ENCODE data around the gene ZNF397.

Gene ZNF397

DNA sequence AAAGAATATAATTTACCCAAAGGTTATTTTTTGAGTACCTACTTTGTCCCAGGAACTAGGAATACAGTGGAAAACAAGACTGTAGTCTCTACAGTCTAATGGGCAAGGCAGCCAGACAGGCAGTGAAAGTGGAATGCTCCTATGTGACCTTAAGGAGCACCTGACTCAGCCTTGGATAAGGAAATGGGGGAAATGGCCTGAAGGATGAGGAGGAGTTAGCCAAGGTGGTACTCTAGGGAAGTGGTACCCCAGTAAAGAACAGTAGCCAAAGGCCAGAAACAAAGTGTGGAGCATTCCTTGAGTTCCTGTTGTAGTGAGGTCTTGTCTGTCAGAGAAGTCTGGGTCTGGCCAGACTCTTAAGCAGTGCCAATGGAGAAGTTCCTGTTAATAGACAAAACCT, 6.0 kb downstream of the ZNF397 start:
- no peak for DNase-seq

DNA sequence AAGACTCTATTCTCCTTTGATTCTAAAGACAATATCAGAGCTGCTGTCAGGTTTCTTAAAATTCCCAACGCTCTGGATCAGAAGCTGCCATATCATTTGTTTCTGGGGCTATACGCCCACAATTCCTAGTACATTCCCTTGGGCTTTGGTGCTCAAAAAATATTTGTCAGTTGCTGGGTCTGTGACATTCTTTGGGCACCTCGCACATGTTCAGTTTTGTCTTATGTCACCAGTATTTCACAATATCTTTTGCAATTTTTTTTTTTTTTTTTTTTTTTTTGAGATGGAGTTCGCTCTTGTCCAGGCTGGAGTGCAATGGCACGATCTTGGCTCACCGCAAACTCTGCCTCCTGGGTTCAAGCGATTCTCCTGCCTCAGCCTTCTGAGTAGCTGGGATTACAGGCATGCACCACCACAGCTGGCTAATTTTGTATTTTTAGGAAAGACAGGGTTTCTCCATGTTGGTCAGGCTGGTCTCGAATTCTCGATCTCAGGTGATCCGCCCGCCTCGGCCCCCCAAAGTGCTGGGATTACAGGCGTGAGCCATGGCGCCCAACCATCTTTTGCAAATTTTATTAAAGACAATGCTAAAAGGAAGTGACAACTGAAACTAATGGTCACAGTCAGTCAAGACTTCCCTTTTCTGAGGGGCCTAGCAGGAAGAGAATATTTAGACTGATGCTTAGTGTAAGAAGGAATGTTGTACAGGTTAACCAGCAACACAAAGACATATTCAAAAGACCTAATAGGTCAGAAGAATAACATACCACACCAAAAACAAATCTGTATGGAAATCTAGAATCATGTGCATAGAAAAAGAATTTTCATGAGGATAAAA, 6.8 kb downstream of the ZNF397 start:
- DNase-seq = no peak

DNA sequence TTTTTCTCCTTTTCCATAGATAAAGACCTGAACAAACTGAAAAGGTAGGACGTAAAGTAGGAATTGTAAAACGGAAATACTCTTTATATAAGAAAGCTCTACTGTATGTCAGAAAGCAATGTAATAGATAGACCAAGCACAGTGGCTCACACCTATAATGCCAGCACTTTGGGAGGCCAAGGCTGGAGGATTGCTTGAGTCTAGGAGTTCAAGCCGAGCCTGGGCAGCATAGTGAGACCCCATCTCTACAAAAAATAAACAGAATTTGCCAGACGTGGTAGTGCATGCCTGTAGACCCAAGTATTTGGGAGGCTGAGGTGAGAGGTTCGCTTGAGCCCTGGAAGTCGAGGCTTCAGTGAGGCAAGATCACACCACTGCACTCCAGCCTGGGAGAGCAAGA, 7.6 kb downstream of the ZNF397 start:
- DNase-seq = no peak

DNA sequence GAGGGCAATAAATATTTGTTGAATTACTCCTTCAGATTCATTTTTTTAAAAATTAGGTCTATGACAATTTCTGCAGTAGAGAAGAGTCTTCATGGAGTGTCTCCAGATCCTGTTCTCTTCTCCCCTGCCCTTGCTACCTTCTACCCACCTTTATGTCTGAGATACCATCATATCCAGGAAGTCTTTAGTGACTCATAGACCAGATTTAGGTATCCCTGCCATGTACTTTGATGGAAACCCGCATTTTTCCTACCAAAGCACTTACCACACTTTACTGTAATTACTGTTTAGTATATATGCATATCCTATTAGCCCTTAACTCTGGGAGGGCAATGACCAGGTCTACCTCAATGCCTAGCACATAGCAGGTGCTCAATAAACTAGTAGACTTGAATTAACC, 11.6 kb downstream of the ZNF397 start:
- DNase-seq = no peak

DNA sequence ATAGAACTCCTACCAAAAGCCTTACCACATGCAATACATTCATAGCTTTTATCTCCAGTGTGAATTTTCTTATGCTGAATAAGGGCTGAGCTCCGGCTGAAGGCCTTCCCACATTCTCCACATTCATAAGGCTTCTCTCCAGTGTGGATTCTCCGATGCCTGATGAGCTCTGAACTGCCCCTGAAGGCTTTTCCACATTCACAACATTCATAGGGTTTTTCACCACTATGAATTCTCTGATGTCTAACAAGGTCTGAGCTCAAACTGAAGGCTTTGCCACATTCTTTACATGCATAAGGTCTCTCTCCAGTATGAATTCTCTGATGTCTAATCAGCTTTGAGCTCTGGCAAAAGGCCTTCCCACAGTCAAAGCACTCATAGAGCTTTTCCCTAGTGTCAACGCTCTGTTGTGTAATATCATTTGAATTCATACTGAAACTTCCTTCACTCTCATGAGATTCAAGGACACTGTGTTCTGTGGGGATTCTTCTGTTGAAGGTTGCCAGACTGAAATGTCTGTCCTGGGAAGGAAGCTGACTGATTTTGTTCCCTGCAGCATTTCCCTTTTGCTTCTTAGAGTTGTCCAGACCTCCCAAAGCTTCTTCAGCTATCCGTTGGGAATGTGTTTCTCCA, 12.9 kb downstream of the ZNF397 start:
- no peak for DNase-seq

DNA sequence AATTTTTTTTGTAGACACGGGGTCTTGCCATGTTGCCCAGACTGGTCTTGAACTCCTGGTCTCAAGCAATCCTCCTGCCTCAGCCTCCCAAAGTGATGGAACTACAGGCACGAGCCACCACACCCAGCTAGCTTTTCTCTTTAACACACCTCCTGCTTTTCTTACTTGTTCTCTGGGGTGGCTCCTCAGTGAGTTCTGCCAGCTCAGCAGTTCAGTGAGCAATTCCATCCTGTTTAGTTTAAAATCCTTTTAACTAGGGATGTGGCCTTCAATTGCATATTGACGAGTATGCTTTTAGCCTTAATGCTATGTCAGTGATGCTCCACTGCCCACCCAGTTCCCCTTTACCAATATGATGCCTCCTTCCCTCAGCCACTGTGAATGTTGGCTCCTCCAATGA, 16.1 kb downstream of the ZNF397 start:
- no peak for DNase-seq

DNA sequence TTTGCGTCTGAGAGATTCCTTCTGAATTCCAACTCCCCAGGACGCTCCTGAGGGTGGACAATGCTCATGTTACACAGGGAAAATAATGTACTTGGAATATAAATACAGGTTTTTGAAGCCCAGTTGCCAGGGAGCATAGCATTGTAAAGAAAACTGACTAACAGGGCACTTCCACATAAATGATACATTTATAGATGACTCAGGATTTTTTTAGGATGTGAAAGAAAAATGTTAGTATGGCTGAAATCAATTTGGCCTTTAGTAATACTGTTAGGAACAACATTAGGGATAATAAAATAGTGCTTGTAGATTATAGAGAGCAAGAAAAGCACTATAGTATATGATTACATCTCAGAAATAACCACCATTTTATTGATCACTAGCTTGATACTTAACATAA, 23.6 kb downstream of the ZNF397 start:
- no peak for DNase-seq

DNA sequence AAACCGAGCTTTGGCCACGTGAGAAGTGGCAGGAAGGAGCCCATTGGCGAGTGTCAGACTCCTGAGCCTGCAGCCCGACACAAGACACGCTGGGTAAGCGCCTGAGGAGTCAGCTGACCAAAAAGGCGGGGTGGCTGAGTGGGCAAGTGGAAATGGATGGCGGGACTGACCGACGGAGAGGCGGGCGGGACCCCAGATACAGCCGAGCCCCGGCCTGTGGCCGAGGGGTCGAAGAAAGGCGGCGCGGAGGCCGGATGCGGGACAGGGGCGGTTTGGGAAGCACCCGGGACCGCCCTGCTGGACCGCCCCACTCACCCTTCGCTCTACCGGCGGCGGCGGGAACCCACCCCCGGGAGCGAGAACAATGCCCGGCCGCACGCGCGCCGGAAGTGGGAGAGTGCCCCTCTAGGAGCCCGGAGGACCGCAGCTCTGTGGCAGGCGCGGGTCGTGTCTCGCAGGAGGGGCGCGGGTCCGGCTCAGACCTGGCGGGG, 26.4 kb downstream of the ZNF397 start:
- peak; percentile 77 for DNase-seq

DNA sequence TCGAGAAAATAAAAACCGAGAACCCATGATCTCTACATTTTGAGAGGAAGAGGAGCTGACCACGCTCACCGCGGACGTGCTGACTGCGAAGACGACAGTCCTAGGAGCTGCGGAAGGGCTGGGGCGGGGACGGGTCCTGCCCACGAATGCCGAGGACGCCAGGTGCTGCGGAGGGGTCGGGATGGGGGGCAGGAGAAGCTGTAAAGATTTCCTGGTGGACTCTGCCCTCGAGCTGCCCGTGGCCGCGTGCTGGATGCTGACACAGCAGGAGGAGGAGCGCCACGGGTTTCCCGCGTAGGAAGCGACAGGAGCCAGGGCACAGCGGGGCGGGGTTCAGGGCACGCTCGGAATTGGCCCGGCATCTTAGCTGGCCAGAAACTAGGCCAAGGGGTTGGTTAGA, 27.0 kb downstream of the ZNF397 start:
- DNase-seq = no peak

DNA sequence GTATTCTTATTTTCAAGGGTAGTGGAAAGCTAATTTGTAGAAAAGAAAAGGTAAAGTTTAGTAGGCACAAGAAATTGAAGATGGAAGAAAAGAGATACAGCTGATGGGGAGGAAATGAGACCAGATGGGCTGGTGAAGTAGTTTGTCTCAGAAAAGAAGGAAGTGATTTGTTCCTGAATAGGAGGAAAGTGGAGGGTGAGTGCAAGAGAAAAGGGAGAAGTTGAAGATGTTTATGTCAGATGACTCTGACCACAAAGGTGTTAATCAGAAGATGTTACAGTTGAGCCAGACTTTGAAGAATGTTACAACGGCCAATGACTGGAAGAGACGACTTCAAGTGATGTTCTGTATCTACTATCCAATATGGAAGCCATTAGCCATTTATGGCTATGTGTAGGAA, 28.0 kb downstream of the ZNF397 start:
- no peak for DNase-seq

DNA sequence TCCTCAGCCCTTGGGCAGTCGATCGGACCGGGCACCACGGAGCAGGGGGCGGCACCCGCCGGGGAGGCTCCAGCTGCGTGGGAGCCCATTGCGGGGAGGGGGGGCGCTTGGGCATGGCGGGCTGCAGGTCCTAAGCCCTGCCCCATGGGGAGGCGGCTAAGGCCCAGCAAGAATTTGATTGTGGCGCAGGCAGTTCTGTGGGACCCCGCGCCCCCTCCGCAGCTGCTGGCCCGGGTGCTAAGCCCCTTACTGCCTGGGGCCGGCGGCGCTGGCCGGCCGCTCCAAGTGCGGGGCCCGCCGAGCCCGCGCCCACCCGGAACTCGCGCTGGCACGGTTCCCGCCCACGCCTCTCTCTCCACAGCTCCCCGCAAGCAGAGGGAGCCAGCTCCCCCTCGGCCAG, 30.8 kb downstream of the ZNF397 start:
- DNase-seq = no peak

DNA sequence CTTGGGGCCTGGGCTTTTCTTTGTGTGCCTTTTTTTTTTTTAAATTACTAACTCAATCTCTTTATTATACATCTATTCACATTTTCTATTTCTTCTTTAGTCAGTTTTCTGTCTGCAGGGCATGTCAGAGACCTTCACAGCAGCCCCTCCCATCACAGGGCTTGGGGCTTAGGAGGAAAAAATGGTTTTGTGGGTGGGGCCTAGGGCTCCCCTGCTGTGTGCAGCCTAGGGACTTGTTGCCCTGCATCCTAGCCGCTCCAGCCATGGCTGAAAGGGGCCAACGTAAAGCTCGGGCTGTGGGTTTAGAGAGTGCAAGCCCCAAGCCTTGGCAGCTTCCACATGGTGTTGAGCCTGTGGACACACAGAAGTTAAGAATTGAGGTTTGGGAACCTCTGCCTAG, 35.4 kb downstream of the ZNF397 start:
- no peak for DNase-seq

DNA sequence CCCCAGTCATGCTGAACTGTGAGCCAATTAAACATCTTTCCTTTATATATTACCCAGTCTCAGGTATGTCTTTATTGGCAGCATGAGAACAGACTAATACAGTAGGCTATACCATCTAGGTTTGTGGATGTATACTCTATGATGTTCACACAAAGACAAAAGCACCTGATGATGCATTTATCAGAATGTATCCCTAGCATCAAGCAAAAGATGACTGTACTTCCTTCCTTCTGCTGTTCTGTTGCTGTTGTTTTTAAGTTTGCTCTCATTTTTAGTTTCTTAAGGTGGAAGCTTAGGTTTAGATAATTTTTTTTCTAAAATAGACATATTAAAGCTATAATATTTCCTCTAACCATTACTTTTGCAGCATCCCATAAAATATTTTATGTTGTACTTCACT, 36.8 kb downstream of the ZNF397 start:
- no peak for DNase-seq

DNA sequence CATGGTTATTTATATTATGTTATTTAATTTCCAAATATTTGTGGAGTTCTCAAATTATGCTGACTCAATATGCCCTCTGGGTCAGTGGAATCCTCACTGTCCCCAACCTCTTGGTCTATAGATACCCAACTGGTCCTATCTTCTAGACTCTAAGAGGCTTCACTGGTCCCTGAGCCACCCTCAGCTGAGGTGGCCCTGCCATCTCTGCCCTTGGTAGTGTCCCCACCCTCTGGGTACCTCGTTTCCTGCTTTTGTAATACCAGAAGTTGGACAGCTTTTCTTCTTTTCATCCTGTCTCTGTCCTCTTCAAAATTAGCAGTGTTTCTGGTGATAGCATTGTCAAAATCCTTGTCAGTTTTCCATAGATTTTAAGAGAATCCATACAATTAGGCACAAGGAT, 37.3 kb downstream of the ZNF397 start:
- DNase-seq = no peak

DNA sequence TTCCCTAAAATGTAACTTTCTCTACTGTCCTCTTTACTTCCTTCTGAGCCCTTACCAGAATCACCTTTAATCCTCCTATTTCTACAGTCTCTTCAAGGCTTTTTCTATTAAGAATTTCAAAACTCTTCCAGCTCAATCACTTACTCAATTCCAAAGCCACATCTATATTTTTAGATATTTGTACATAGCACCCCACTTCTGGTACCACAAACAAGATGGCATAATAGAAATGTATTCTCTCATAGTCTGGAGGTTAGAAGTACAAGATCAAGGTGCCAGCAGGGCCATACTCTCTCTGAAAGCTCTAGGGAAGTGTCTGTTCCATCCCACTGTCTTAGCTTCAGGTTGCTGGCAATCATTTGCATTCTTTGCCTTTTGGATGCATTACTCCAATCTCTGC, 38.1 kb downstream of the ZNF397 start:
- DNase-seq = no peak

DNA sequence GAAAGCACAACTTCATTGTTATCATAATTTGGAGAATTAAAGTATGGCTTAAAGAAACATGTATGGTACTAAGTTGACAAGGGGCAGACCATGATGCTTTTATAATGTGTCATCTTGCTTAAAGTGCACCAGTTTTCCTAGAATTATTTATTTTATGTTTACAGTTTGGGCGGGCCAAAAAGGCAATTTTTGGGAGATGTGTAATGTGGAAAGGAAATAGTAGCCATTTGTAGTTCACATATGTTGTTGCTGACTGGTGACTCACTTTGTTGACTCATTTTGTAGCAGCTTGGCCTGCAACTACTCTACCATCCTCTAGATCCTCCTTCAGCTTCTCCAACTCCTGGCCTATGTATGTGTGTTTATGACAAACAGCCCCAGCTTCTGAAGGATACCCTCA, 41.5 kb downstream of the ZNF397 start:
- no peak for DNase-seq

DNA sequence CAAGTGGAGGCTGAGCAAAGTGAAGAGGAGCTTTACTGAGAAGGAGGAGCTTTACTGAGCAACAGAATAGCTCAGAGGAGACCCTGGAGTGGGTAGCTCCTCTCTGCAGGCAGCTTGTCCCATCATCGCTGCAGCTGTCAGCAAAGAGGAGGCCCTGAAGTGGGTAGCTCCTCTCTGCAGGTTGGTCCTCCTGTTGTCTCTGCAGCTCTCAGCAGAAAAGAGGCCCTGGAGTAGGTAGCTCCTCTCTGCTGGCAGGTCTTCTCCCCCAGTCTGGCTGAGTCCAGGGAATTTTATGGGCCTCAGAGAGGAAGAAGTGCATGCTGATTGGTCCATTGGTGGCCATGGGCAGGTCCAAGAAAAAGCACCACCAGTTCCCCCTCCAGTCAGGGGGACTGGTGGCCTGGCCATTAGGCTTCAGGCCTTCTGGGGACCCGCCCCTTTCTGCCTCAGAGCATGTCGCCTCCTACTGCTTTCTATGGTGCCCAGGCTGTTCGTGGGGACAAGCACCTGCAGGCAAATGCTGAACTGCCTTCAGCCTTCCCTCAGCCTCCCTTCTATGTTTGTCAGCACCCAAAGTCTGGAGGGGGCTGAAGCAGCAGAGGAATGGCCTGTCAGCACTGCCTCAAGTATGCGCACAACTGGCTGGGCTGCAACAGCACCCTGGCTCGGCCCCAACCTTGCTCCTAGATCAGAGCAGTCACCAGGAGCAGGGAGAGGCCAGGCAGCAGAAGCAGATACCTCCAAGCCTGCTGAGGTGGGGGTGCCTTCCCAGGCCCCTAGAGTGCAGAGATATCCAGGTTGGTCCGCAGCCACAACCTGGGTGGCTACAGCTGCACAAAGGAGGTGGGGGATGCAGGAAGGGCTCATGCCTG, 43.3 kb downstream of the ZNF397 start:
- no peak for DNase-seq

DNA sequence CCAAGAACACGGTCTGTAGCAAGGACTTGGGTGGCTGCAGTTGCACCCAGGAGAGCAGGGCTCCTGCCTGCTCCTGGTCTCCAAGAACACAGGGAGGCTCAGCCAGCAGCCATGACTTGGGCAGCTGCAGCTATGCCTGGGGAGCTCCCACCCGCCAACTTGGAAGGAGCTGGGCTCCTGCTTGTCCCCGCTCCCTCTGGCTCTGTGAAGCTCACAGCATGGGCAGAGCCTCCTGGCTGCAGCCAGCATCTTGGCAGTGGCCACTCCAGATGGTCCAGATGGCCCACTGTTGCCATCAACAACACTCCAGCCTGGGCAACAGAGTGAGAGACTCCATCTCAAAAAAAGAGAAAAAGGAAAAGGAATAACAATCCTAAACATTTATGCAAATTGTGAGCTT, 44.0 kb downstream of the ZNF397 start:
- DNase-seq = no peak

DNA sequence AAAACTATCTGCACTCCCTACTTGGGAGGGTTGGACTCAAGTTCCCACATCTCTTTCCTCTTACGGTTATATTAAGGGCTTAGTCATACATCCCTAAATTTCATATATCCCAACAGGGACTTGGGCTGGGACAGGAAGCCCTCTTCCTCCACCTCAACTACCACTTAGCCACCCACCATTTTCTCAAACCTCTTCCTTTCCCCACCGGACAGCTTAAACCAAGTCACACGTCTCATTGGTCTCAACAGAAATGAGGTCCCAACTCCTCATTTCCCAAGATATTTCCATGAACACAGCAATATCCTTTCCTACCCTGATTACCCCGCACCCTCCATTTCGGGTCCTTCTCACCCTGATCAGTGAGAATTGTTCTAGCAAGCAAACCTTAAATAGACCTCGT, 48.5 kb downstream of the ZNF397 start:
- DNase-seq = no peak

DNA sequence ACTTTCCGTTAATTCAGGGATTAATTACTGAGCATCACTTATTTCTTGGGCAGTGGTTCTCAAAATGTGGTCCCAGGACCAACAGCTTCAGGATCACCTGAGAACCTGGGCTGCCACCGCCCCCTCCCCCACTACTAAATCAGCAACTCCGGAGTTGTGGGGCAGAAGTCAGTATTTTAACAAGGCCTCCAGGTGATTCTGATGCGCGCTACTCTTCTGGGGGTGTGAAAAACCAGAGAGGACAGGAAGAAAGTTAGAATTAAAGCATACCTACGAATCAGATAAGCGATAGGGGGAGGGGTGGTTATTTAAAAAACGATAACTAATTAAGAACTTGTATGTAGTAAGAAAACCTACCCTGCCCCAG, 48.9 kb downstream of the ZNF397 start:
- DNase-seq = no peak

DNA sequence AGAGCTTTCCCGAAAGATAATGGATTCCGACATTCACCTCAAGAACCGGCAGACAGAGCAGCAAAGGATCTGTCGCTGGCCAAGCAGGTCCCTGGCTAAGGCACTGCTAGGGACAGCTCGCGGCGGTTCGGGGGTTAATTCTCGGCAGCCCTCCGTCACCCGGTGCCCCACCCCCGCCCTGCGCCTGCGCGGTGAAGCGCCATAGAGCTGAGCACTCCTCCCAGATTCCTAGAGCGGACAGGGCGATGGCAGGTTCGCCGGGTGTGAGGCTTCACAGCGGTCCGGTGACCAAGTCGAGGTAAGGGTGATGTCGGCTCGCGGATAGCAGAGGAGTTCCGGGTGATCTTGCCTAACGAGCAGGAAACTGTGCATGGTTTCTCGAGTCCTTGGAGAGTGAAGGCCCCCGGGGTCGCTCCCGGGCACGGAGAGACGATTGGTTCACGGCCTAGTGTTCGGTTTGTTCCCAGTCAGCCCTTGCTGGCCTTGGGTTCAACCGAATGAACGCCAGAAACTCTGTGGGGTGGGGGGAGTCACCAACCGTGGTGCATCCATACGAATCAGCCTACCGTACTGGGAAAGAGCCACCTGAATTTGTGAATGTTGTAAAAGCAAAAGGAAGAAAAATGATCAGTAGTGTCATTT, 49.4 kb downstream of the ZNF397 start, which contains the start of gene ZSCAN30:
Gene ZSCAN30 (minus strand): TSS at position 136 of the 642 bp plus-strand sequence. CDS start 25,877 bp downstream, outside the sequence.
- DNase-seq = peak; percentile 95

DNA sequence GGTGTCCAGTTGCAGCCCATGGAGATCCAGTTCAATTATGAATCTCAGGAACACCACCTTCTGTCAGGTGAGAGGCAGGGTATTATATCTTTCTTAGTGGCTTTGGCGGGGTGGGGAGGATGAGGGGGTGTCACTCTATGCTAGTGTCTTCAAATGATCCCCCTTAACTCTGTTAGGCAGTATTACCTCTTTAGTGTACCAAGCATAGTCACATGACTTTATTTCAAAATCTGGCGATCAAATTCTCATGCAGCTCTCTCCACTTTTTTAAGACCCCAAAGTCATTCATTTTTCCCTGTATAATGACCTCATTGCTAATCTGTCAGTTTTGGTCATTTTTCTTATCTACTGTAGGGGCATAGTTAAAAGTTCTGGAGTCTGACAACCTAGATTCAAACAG, 50.3 kb downstream of the ZNF397 start:
- no peak for DNase-seq

DNA sequence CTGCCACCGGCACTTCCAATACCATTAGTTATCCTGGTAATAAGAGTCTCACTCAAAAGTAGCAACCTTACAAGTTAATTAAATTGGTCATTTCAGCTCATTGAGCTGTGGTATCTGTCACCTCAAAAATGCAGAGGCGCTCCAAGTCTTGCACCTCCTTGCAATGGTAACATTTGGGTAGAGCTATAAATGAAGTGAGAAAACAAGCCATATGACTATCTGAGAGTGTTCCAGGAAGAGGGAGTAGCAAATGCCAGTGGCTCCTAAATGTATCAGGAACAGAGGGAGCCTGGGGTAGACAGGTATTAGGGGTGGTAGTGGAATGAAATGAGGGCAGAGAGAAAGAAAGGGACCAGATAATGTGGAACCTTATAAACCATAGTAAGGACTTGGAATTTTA, 55.2 kb downstream of the ZNF397 start:
- DNase-seq = no peak
